Hematopoietic multipotent progenitor cell treated with erythropoietin and hydrocortisone succinate and interleukin-3 and kit ligand, for 15 days (in vitro differentiated cells): ENCODE results near the gene EGF.
"Not testable (repeated sequence)": the region's sequence is repeated elsewhere in the genome, so short reads cannot be mapped to it uniquely, and the experiment has no call there.

Experiments used
- DNase-seq: peaks from one replicate; pipeline ENCODE4 v3.0.0-alpha.2; 2015; ENCODE audit warnings: low spot score

The EGF gene

GRCh38 chr4:109915385-109916026 is 2.8 kb downstream of the EGF start:
- DNase-seq = no peak

- no peak for DNase-seq
Measured at GRCh38 chr4:109916027-109916409, 3.3 kb downstream of the EGF start.

- DNase-seq = no peak
Measured at GRCh38 chr4:109921384-109921808, 8.7 kb downstream of the EGF start.

GRCh38 chr4:109925396-109925795 is 12.7 kb downstream of the EGF start:
- no peak for DNase-seq

- no peak for DNase-seq
Measured at GRCh38 chr4:109928327-109929045, 15.8 kb downstream of the EGF start.

- DNase-seq = no peak
Measured at GRCh38 chr4:109930464-109930863, 17.8 kb downstream of the EGF start.

GRCh38 chr4:109930872-109931271 is 18.2 kb downstream of the EGF start:
- no peak for DNase-seq

- DNase-seq = no peak
Measured at GRCh38 chr4:109931318-109931717, 18.6 kb downstream of the EGF start.

- not testable (repeated sequence) for DNase-seq
Measured at GRCh38 chr4:109937352-109937751, 24.7 kb downstream of the EGF start.

GRCh38 chr4:109939190-109939589 is 26.5 kb downstream of the EGF start:
- DNase-seq = no peak

GRCh38 chr4:109942292-109942926 is 29.7 kb downstream of the EGF start:
- DNase-seq = no peak

GRCh38 chr4:109943745-109944144 is 31.1 kb downstream of the EGF start:
- DNase-seq = no peak

- no peak for DNase-seq
Measured at GRCh38 chr4:109944591-109944990, 31.9 kb downstream of the EGF start.

- no peak for DNase-seq
Measured at GRCh38 chr4:109945056-109945455, 32.4 kb downstream of the EGF start.

GRCh38 chr4:109946120-109946519 is 33.4 kb downstream of the EGF start:
- no peak for DNase-seq

GRCh38 chr4:109947457-109947856 is 34.8 kb downstream of the EGF start:
- no peak for DNase-seq

- no peak for DNase-seq
Measured at GRCh38 chr4:109947918-109948317, 35.2 kb downstream of the EGF start.

- not testable (repeated sequence) for DNase-seq
Measured at GRCh38 chr4:109949099-109949718, 36.5 kb downstream of the EGF start.

GRCh38 chr4:109952612-109953011 is 39.9 kb downstream of the EGF start:
- no peak for DNase-seq

- no peak for DNase-seq
Measured at GRCh38 chr4:109953556-109953955, 40.9 kb downstream of the EGF start.

GRCh38 chr4:109955146-109955545 is 42.5 kb downstream of the EGF start:
- DNase-seq = no peak

- DNase-seq = no peak
Measured at GRCh38 chr4:109957227-109957626, 44.5 kb downstream of the EGF start.

- no peak for DNase-seq
Measured at GRCh38 chr4:109959195-109959594, 46.5 kb downstream of the EGF start.
